22Rv1 (cell line): ENCODE data around the gene ALX3.

Source experiments
- H3K27ac ChIP-seq: fragments of 450-650 bp; 2 replicates; pipeline ENCODE4 v1.5.1; 2017
- CTCF ChIP-seq: fragments of 450-650 bp; IDR thresholded peaks from 2 replicates; pipeline ENCODE4 v1.5.1; 2017; ENCODE audit warnings: mild to moderate bottlenecking
- ZFX ChIP-seq: fragments of 450-650 bp; IDR thresholded peaks from 2 replicates; pipeline ENCODE4 v1.6.1; 2017; ENCODE audit warnings: antibody characterized with exemption, borderline replicate concordance

The ALX3 gene

GRCh38 chr1:110069404-110070281 is 829 bp downstream of the ALX3 start:
- TF ChIP-seq CTCF: no peak
- no peak for TF ChIP-seq ZFX
- H3K27ac ChIP-seq: no peak overlapping the region

- no peak for TF ChIP-seq CTCF
- TF ChIP-seq ZFX: no peak
- no peak overlapping the region for H3K27ac ChIP-seq
Observed at GRCh38 chr1:110068646-110069403, 1.6 kb downstream of the ALX3 start.

GRCh38 chr1:110067893-110068645 is 2.4 kb downstream of the ALX3 start:
- TF ChIP-seq ZFX (no peak), CTCF (no peak)
- H3K27ac ChIP-seq: no peak overlapping the region

GRCh38 chr1:110067479-110067892 is 3.0 kb downstream of the ALX3 start:
- TF ChIP-seq CTCF (no peak), ZFX (no peak)
- H3K27ac ChIP-seq: no peak overlapping the region

GRCh38 chr1:110065841-110066240 is 4.6 kb downstream of the ALX3 start:
- H3K27ac ChIP-seq: no peak overlapping the region

More at GRCh38 chr1:110065841-110066240, 4.6 kb downstream of the ALX3 start:
- TF ChIP-seq ZFX (no peak), CTCF (no peak)
